H9 (cell line): Measurements from ENCODE around the gene EIF3K. TPM values are rescaled to one million over a fixed set of nuclear protein-coding genes. Genes with fewer than 3 reads are reported as not detected.

Source experiments
- DNase-seq: peaks from one replicate; pipeline ENCODE4 v3.0.0-alpha.2; 2017
- H2AFZ ChIP-seq: one replicate; pipeline ENCODE4 v1.6.1; 2013; ENCODE audit warnings: mild to moderate bottlenecking, low read length, control low read depth, moderate library complexity
- H2AK5ac ChIP-seq: 2 replicates; pipeline ENCODE4 v1.6.1; 2013; ENCODE audit warnings: low read length, control low read depth, mixed read lengths; ENCODE audit not compliant: insufficient read length
- H2BK120ac ChIP-seq: one replicate; pipeline ENCODE4 v1.6.1; 2013; ENCODE audit warnings: low read depth, mild to moderate bottlenecking, low read length, control low read depth, inconsistent platforms; ENCODE audit not compliant: poor library complexity, severe bottlenecking
- H2BK12ac ChIP-seq: 2 replicates; pipeline ENCODE4 v1.6.1; 2013; ENCODE audit warnings: low read length, control low read depth, mixed read lengths, low read depth; ENCODE audit not compliant: insufficient read length
- H2BK15ac ChIP-seq: 2 replicates; pipeline ENCODE4 v1.6.1; 2013; ENCODE audit warnings: low read depth, low read length, control low read depth
- H2BK20ac ChIP-seq: one replicate; pipeline ENCODE4 v1.6.1; 2013; ENCODE audit warnings: low read depth, mild to moderate bottlenecking, low read length, control low read depth, inconsistent platforms; ENCODE audit not compliant: poor library complexity, severe bottlenecking
- H2BK5ac ChIP-seq: 2 replicates; pipeline ENCODE4 v1.6.1; 2013; ENCODE audit warnings: low read length, control low read depth, mixed read lengths; ENCODE audit not compliant: insufficient read length
- H3K14ac ChIP-seq: 2 replicates; pipeline ENCODE4 v1.6.1; 2013; ENCODE audit warnings: low read length, control low read depth; ENCODE audit not compliant: insufficient read depth
- H3K18ac ChIP-seq: 2 replicates; pipeline ENCODE4 v1.6.1; 2013; ENCODE audit warnings: low read depth, mild to moderate bottlenecking, mixed read lengths, low read length, control low read depth; ENCODE audit not compliant: insufficient read length
- H3K23ac ChIP-seq: 2 replicates; pipeline ENCODE4 v1.6.1; 2013; ENCODE audit warnings: low read length, control low read depth, mixed read lengths, low read depth; ENCODE audit not compliant: insufficient read length
- H3K23me2 ChIP-seq: 2 replicates; pipeline ENCODE4 v1.6.1; 2013; ENCODE audit warnings: low read depth, mild to moderate bottlenecking, mixed read lengths, low read length, control low read depth; ENCODE audit not compliant: insufficient read length, poor library complexity, severe bottlenecking
- H3K27ac ChIP-seq: 2 replicates; pipeline ENCODE4 v1.5.1; 2013; ENCODE audit warnings: low read length, control low read depth, mixed read lengths, low read depth; ENCODE audit not compliant: insufficient read length
- H3K27me3 ChIP-seq: 2 replicates; pipeline ENCODE4 v1.6.1; 2013; ENCODE audit warnings: low read length, control low read depth, inconsistent platforms; ENCODE audit not compliant: insufficient read depth
- H3K4ac ChIP-seq: 2 replicates; pipeline ENCODE4 v1.6.1; 2013; ENCODE audit warnings: low read depth, mild to moderate bottlenecking, control low read depth, inconsistent platforms, low read length, moderate library complexity
- H3K4me1 ChIP-seq: 2 replicates; pipeline ENCODE4 v1.6.1; 2013; ENCODE audit warnings: low read length, control low read depth, inconsistent platforms; ENCODE audit not compliant: insufficient read depth
- H3K4me2 ChIP-seq: 2 replicates; pipeline ENCODE4 v1.6.1; 2013; ENCODE audit warnings: low read length, control low read depth, mixed read lengths; ENCODE audit not compliant: insufficient read length, insufficient read depth
- H3K56ac ChIP-seq: 2 replicates; pipeline ENCODE4 v1.6.1; 2013; ENCODE audit warnings: low read depth, mild to moderate bottlenecking, mixed read lengths, low read length, control low read depth; ENCODE audit not compliant: insufficient read length
- H3K79me1 ChIP-seq: 2 replicates; pipeline ENCODE4 v1.6.1; 2013; ENCODE audit warnings: low read depth, mild to moderate bottlenecking, moderate library complexity, low read length, control low read depth, inconsistent platforms; ENCODE audit not compliant: insufficient read depth, poor library complexity, severe bottlenecking
- H3K79me2 ChIP-seq: 2 replicates; pipeline ENCODE4 v1.6.1; 2013; ENCODE audit warnings: low read length, control low read depth, inconsistent platforms; ENCODE audit not compliant: insufficient read depth
- H3K9ac ChIP-seq: 2 replicates; pipeline ENCODE4 v1.6.1; 2013; ENCODE audit warnings: low read length, control low read depth, mixed read lengths; ENCODE audit not compliant: insufficient read length; ENCODE audit errors: extremely low read depth
- H3K9me3 ChIP-seq: one replicate; pipeline ENCODE4 v1.6.1; 2013; ENCODE audit warnings: low read depth, low read length, inconsistent platforms; ENCODE audit not compliant: control insufficient read depth
- H3T11ph ChIP-seq: one replicate; pipeline ENCODE4 v1.6.1; 2013; ENCODE audit warnings: mild to moderate bottlenecking, low read length, control low read depth, inconsistent platforms
- H4K20me1 ChIP-seq: one replicate; pipeline ENCODE4 v1.6.1; 2013; ENCODE audit not compliant: control insufficient read depth, insufficient read length, insufficient read depth
- H4K5ac ChIP-seq: 2 replicates; pipeline ENCODE4 v1.6.1; 2013; ENCODE audit warnings: low read depth, mild to moderate bottlenecking, mixed read lengths, low read length, control low read depth; ENCODE audit not compliant: insufficient read length
- H4K8ac ChIP-seq: replicated peaks from 2 replicates; pipeline ENCODE4 v1.6.1; 2013; ENCODE audit warnings: low read length, control low read depth, mixed read lengths, low read depth; ENCODE audit not compliant: insufficient read length
- H4K91ac ChIP-seq: 2 replicates; pipeline ENCODE4 v1.6.1; 2013; ENCODE audit warnings: low read depth, mild to moderate bottlenecking, moderate library complexity, mixed read lengths, low read length, control low read depth; ENCODE audit not compliant: insufficient read length
- H3K27ac Mint-ChIP-seq, 3 experiments: 2 replicates in 2 of 3; 3 replicates in 1 of 3; pipeline ENCODE4 v1.8.0; 2020 to 2021; ENCODE audit warnings: mixed read lengths in 3 of 3, mild to moderate bottlenecking in 1 of 3, moderate library complexity in 1 of 3
- H3K27me3 Mint-ChIP-seq: 2 replicates; pipeline ENCODE4 v1.8.0; 2021; ENCODE audit warnings: low read depth, mild to moderate bottlenecking, moderate library complexity, mixed read lengths
- H3K36me3 Mint-ChIP-seq, 3 experiments: 2 replicates in 2 of 3; 3 replicates in 1 of 3; pipeline ENCODE4 v1.8.0; 2020 to 2021; ENCODE audit warnings: low read depth in 3 of 3, mixed read lengths in 3 of 3; ENCODE audit not compliant: insufficient read depth in 1 of 3
- H3K4me1 Mint-ChIP-seq, 2 experiments: 2 replicates each; pipeline ENCODE4 v1.8.0; 2020; ENCODE audit warnings: mixed read lengths in 2 of 2
- H3K4me3 Mint-ChIP-seq, 2 experiments: 2 replicates in 1 of 2; 3 replicates in 1 of 2; pipeline ENCODE4 v1.8.0; 2020 to 2021; ENCODE audit warnings: mild to moderate bottlenecking in 2 of 2, mixed read lengths in 2 of 2, moderate library complexity in 1 of 2
- H3K9me3 Mint-ChIP-seq, 2 experiments: 2 replicates in 1 of 2; 3 replicates in 1 of 2; pipeline ENCODE4 v1.8.0; 2020; ENCODE audit warnings: mild to moderate bottlenecking in 2 of 2, mixed read lengths in 2 of 2, moderate library complexity in 1 of 2
- WGBS: extraction: QIAGEN DNeasy Blood & Tissue Kit; methylation state at CpG from one replicate; pipeline ENCODE4 v1.1.7; 2013; ENCODE audit warnings: missing lambda C conversion rate, low lambda C conversion rate, mixed read lengths; ENCODE audit not compliant: insufficient read length; ENCODE audit errors: extremely low coverage; 5-methylcytosine and 5-hydroxymethylcytosine counted together
- total RNA-seq: library from RNA; stranded (reverse); gene quantifications from 2 replicates; pipeline ENCODE4 v1.2.1, GENCODE V29; 2021
- TF ChIP-seq, protein P1 (sequence below): fragments of 200-600 bp; sonication (generic); conservative IDR thresholded peaks from 3 replicates; pipeline ENCODE4 v1.8.0; 2021; ENCODE audit warnings: antibody characterized with exemption, mild to moderate bottlenecking

The EIF3K gene
- total RNA-seq, 1 experiment from 2014 or later, result 345 TPM

DNA sequence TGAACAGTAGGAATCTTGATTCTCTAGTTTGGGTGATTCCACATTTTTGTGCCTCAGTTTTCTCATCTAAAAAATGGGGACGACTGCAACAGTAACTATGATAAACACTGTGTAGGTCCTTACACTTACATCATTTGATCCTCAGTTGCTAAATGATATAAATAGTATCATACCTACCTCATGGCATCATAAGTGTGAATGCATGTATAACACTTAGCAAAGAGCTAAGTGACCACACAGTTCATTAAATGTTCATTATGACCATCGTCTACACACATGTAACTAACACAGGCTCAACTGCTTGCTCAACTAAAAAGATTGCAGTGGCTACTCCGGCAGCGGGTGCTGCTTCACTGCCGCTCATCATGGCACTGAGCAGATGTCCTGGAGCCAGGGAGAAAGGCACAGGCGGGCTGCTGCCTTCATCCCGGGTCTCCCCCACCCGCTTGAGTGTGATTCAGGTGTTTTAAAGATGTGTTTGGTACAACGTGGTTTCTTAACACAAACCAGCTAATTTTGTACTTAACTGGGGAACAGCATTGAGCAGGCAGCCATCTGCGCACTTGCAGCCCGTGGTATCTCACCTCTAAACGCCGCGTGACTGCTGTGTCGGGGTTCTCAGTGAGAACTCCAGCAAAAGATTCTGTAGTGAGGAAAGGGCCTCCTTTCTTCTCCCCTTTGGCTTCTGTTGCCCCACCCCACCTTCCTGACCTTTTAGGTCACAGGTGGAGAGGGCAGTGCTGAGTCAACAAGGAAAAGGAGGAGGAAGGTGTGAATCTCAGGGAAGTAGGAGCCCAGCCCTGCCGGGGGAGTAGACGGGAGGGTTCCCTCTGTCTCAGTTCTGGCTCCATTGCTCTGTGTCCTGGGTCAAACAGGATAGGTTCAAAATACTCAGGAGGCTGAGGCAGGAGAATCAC is 16.8 kb downstream of the EIF3K start:
- Histone ChIP-seq H2AFZ (no peak overlapping the region), H4K20me1 (no peaks in the 10 kb centered on the region), H3K4me2 (no peak overlapping the region), H3K79me1 (no peaks in the 10 kb centered on the region), H3K27me3 (no peaks in the 10 kb centered on the region), H2BK5ac (no peak overlapping the region), H3K23me2 (no peaks in the 10 kb centered on the region), H3K9me3 (no peaks in the 10 kb centered on the region), H3K4ac (no peak overlapping the region), H3K14ac (no peak overlapping the region), H3K27ac (no peak overlapping the region), H3T11ph (no peak overlapping the region), H3K4me1 (no peaks in the 10 kb centered on the region), H3K23ac (no peak overlapping the region), H2BK20ac (no peak overlapping the region), H4K91ac (no peak overlapping the region), H2AK5ac (no peak overlapping the region), H3K9ac (no peak overlapping the region), H4K8ac (no peak overlapping the region), H3K18ac (no peak overlapping the region), H3K79me2 (no peaks in the 10 kb centered on the region), H2BK120ac (no peak overlapping the region), H4K5ac (no peak overlapping the region), H2BK15ac (no peak overlapping the region), H3K56ac (no peak overlapping the region), H2BK12ac (no peak overlapping the region)
- H3K36me3 Mint-ChIP-seq, result peaks cover 25 to 52% (median 51%) of the 10 kb centered on the region in 3 experiments
- peak overlapping the region in 2 of 3 experiments; percentile 55 to 88; a peak in 3 of 7 replicates for H3K27ac Mint-ChIP-seq
- no peak for DNase-seq
- H3K27me3 Mint-ChIP-seq, result peaks cover 2% of the 10 kb centered on the region; the same call in 1 of the 2 replicates
- no peak overlapping the region for H3K4me3 Mint-ChIP-seq
- H3K4me1 Mint-ChIP-seq, result peaks cover 20 to 23% of the 10 kb centered on the region in 2 experiments
- no peaks in the 10 kb centered on the region for H3K9me3 Mint-ChIP-seq
- no CpG with 5 or more reads among the region's 17 CpGs for WGBS
- TF ChIP-seq, protein P1, sequence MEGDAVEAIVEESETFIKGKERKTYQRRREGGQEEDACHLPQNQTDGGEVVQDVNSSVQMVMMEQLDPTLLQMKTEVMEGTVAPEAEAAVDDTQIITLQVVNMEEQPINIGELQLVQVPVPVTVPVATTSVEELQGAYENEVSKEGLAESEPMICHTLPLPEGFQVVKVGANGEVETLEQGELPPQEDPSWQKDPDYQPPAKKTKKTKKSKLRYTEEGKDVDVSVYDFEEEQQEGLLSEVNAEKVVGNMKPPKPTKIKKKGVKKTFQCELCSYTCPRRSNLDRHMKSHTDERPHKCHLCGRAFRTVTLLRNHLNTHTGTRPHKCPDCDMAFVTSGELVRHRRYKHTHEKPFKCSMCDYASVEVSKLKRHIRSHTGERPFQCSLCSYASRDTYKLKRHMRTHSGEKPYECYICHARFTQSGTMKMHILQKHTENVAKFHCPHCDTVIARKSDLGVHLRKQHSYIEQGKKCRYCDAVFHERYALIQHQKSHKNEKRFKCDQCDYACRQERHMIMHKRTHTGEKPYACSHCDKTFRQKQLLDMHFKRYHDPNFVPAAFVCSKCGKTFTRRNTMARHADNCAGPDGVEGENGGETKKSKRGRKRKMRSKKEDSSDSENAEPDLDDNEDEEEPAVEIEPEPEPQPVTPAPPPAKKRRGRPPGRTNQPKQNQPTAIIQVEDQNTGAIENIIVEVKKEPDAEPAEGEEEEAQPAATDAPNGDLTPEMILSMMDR, result no peak
